AG04449 (cell line): ENCODE results near the gene ACAP3.

Experiments used
- CTCF ChIA-PET: fragments of 350-600 bp; formaldehyde crosslinking; extraction: SDS; loops from one replicate; lab custom pipeline; 2021; ENCODE audit warnings: antibody characterized with exemption; lab: Yijun Ruan, JAX
- POLR2A ChIA-PET: fragments of 400-600, 350-600 bp; formaldehyde crosslinking; extraction: SDS; loops from one replicate; lab custom pipeline; 2020; ENCODE audit warnings: antibody characterized with exemption, inconsistent platforms; lab: Yijun Ruan, JAX
- DNase-seq: peaks from one replicate; pipeline ENCODE4 v3.0.0-alpha.2; 2010; ENCODE audit warnings: low read depth, low spot score
- H3K4me3 ChIP-seq: 2 replicates; pipeline ENCODE4 v1.5.1; 2011; ENCODE audit warnings: low read depth, mild to moderate bottlenecking, control low read depth, low read length
- TF ChIP-seq, protein P1 (sequence below): IDR thresholded peaks from one replicate; pipeline ENCODE4 v1.5.1; 2011; ENCODE audit warnings: mild to moderate bottlenecking, moderate library complexity, low read length, control low read depth, inconsistent platforms; ENCODE audit not compliant: insufficient read depth; ENCODE audit errors: missing control alignments

The ACAP3 gene

DNA sequence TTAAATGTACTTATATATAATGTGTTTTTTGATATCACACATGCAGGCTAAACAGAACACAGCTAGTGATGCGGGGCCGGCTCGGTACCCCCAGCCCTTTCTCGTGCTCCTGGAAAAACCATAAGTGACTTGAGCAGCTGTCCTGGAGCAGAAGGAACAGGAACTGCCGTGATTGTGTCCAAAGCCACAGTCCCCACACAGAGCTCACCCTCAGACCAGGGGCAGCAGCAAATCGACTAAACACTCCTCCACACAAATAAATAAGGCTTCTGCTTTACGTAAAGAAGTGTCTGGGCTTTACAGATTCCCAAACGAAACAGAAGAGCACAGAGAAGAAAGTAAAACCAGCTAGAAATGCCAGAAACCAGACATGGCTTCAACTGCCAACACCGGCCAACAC is 43.7 kb downstream of the ACAP3 start:
- H3K4me3 ChIP-seq = no peak overlapping the region
- no peak for DNase-seq
- TF ChIP-seq, protein P1, sequence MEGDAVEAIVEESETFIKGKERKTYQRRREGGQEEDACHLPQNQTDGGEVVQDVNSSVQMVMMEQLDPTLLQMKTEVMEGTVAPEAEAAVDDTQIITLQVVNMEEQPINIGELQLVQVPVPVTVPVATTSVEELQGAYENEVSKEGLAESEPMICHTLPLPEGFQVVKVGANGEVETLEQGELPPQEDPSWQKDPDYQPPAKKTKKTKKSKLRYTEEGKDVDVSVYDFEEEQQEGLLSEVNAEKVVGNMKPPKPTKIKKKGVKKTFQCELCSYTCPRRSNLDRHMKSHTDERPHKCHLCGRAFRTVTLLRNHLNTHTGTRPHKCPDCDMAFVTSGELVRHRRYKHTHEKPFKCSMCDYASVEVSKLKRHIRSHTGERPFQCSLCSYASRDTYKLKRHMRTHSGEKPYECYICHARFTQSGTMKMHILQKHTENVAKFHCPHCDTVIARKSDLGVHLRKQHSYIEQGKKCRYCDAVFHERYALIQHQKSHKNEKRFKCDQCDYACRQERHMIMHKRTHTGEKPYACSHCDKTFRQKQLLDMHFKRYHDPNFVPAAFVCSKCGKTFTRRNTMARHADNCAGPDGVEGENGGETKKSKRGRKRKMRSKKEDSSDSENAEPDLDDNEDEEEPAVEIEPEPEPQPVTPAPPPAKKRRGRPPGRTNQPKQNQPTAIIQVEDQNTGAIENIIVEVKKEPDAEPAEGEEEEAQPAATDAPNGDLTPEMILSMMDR = no peak
- POLR2A ChIA-PET = interaction anchor here (1.8 kb wide), 1 partner anchor 9 kb away, joined by 10 read pairs; the partner anchor contains the start of gene UBE2J2
- CTCF ChIA-PET = interaction anchor here (1.0 to 2.9 kb wide), 7 partner anchors 10 to 262 kb away, joined by 3 to 22 read pairs (median 4); partner anchors contain the start of gene UBE2J2

DNA sequence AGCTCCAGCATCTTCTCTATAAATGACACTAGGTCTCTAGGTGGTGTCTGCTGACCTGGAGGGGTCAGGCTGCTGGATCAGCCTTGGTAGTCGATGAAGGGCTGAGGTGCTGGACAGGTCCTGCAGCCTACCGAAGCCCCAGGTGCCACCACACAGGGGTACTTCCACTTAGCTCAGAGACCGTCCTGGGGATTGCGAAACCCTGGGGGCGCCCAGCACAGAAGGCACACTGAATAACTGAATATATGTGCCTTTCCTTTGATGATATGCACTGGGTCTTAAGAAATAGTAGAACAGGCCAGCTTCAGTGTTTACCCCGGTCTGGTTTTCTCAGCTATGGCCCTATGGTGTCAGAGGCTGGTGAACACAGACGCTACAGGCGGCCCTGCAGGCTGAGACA is 45.0 kb downstream of the ACAP3 start:
- TF ChIP-seq, protein P1 = no peak
- DNase-seq = no peak
- CTCF ChIA-PET = interaction anchor here (2.9 kb wide), 1 partner anchor 141 kb away, joined by 22 read pairs; no protein-coding TSS in a partner anchor
- H3K4me3 ChIP-seq = no peak overlapping the region
- POLR2A ChIA-PET = interaction anchor here (0.6 kb wide), 1 partner anchor 161 kb away, joined by 4 read pairs; no protein-coding TSS in a partner anchor

DNA sequence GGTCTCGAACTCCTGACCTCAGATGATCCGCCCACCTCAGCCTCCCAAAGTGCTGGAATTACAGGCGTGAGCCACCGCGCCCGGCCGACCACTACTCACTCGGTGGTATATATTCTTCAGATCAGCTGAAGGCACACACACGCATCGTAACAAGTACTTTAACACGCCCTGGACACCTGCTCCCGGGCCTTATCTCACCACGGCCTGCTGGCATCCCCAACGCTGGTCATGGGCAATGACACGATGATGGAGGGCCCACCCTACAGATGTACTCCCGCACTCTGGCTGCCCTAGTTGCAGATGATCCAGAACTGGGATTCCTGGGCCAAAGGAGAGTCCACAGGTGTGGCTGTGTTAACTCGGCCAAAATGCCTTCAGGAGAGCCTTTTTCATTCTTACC is 45.7 kb downstream of the ACAP3 start:
- TF ChIP-seq, protein P1 = no peak
- H3K4me3 ChIP-seq = no peak overlapping the region
- DNase-seq = no peak
- ChIA-PET POLR2A (no interaction called here), CTCF (interaction anchor here (1.9 to 2.9 kb wide), 2 partner anchors 140 kb away, joined by 8 to 22 read pairs; no protein-coding TSS in a partner anchor)

- no peak overlapping the region for H3K4me3 ChIP-seq
- TF ChIP-seq, protein P1 = no peak
- CTCF ChIA-PET = interaction anchor here (1.1 to 1.9 kb wide), 2 partner anchors 11 to 139 kb away, joined by 3 to 8 read pairs; no protein-coding TSS in a partner anchor
- DNase-seq = no peak
- POLR2A ChIA-PET = no interaction called here
These were observed 46.7 kb downstream of the ACAP3 start for GRCh38 chr1:1260843-1261560.

DNA sequence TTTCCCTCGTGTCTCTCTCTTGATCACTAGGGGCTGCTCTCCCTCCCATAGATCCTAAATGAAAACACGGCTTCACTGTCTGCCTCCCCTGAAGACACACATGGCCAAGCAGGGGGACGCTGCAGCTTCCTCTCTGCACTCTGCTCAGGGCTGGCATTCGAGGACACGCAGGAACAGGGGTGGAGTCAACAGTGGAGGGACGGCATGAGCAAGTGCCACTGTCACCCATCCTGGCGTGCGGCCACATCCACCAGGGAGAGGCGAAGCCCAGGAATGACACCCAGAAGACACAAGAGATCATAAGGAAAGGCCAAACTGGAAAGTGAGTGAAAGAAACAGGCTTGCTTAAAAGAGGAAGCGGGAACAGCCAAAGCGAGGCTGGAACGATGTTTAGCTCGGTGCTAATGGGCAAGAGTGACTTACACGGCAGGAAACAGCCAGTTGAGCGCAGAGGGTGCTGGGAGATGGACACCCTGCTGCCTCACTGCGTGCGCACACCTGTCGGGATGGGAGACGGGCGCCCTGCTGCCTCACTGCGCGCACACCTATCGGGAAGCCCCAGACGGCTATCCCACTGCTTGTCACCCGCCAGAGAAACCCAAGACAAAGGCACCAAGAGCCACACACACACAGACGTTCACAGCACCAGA is 47.7 kb downstream of the ACAP3 start:
- DNase-seq = no peak
- ChIA-PET CTCF (interaction anchor here (1.0 to 1.9 kb wide), 3 partner anchors 9 to 138 kb away, joined by 3 to 8 read pairs (median 3); no protein-coding TSS in a partner anchor), POLR2A (interaction anchor here (0.7 kb wide), 1 partner anchor 194 kb away, joined by 3 read pairs; no protein-coding TSS in a partner anchor)

More for the DNA sequence above, 47.7 kb downstream of the ACAP3 start:
- no peak overlapping the region for H3K4me3 ChIP-seq
- TF ChIP-seq, protein P1 = no peak
